Measurements from ENCODE around the gene LRMDA.

The LRMDA gene

DNA sequence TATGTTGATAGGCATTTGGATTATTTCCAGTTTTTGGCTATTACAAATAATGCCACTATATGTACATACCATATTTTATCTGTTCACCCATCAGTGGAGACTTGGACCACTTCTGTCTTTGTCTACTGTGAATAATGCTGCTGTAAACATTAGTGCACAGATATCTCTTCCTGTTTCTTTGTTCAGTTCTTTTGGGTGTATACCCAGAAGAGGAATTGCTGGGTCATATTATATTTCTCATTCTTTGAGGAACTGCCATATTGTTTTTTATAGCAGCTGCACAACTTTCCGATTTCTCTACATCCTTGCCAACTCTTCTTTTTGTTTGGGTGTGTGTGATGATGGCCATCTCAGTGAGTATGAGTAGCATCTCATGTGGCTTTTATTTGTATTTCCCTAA lies 218.0 kb downstream of the LRMDA start:
- no peak for DNase-seq

- no peak for DNase-seq
Measured at GRCh38 chr10:75650648-75651047, 219.2 kb downstream of the LRMDA start.

DNA sequence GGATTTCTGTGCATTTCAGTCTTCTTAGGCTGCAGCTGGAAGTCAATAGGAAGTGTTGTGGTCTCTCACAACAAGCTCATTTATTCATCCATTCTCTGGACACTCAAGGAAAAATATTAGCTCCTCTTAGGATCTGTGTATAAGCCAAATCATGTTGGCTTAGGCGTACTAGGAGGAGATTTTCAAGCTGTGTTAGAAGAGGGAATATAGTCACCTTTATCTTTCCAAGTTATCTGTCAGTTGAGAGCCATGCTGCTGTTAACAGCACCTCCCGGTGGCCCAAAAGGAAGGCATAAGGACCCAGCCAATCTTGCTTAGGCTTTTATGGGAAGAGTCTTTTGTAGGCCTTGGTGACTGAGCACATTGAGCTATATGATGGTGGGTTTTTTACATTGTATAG lies 220.0 kb downstream of the LRMDA start:
- no peak for DNase-seq

GRCh38 chr10:75652146-75652740 lies 220.8 kb downstream of the LRMDA start:
- DNase-seq: no peak

DNA sequence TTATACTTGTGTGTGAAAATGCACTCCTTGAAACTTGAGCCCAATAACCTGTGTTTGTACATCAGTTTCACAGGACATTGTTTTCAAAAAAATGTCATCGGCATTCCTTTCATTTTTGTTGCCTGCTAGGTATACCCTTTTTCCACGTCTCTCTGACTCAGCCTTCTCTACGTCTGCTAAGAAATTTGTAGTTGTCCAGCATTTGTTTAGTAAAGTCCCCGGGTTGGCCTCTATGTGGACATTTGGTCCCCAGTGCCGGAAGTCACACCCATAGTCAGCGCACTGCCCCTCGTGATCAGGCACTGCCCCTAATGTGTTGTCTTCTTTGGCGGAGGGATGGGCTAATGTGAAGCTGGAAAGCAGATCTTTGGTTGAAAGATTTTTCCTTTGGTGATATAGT lies 222.3 kb downstream of the LRMDA start:
- DNase-seq: no peak

DNA sequence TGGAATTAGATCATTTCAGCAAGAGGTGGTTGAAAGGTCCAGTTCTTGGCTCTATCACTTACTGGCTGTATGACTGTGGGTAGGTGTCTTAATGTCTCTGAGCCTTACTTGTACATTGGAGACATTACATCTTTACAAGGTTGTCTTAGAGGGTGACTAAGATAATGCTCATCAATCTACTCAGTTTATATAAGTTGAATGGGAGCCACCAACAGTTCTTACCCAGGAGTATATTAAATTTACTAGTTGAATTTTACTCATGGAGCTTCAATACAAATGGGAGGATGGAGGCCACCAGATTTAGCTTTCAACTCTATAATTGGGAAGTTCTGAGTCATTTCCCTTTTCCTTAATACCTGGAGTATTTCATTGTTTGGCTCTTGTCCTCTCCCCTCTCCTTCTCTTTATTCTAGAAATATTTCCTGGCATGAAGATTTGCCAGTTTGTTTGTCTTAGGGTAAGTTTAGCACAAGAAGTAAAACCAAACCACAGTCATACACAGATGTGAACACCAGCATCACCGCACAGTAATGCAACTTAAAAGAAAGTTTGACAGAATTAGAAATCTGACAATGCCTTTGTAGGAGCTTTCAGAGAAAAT lies 222.8 kb downstream of the LRMDA start:
- no peak for DNase-seq

- DNase-seq: no peak
Measured at GRCh38 chr10:75654772-75655171, 223.3 kb downstream of the LRMDA start.

DNA sequence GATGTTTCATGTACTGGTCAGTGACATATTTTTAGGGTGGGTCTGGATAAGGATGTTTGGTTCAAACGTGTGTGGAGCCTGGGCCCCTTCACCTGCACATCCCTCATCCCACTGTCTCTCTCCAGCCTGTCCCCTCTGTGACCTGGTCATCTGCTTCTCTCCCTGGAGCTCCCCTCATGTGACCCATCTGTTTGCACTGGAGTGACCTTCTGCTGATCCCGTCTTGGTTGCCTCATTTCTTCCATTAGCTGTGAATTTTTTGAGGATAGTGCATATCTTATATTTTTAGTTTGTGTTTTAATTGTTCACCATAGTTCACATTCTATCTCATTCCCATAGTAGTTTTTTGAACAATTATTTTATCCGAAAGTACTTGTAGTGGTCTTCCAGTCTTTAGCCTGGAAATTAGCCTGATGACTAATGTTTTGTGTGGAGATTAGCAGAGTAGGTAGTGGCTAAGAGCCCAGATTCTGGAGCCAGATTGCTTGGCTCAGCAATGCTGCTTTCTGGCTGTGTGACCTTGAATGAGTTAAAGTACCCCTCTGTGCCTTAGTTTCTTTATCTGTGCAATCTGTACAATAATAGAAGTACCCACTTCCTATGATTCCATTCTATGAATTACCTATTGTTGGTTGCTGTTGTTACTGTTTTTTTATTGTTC lies 224.5 kb downstream of the LRMDA start:
- no peak for DNase-seq

GRCh38 chr10:75657351-75657750 lies 225.9 kb downstream of the LRMDA start:
- DNase-seq: no peak

DNA sequence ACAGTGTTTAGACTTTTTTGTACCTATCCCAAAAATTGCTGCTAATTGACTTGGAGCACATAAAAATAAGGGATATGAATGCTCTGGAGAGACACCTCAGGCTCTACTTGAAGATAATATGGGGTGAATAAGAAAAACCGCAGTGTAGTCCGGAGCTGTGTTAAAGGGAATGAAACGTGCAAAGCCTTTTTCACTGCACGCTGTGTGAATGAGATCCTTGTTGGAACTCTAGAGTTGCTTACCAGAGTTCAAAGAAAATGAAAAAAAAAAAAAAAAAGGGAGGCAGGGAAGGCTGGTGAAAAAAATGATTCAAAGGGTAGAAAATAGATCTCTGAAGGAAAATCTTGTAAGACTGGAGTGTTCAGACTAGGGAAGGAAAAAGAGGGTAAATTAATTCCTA lies 226.6 kb downstream of the LRMDA start:
- no peak for DNase-seq

DNA sequence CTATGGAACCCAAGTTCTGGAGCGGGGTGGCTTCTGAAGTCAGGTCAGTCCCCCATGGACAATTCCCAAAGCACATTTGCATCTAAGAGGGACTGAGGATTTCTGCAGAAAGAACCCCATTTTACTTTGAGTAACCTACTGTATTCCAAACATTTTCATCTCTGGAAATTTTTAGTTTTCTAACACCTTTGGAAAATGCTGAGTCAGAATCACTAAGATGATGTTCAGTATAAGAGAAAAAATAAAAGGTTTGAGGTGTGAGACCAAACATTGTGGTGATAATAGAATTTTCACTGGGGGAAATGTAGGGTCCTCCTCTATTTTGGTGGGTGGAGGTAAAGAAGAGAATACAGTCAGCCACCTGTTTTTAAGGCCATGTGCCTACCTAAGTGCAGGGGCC lies 227.1 kb downstream of the LRMDA start:
- no peak for DNase-seq

- no peak for DNase-seq
Measured at GRCh38 chr10:75658915-75659314, 227.5 kb downstream of the LRMDA start.

- no peak for DNase-seq
Measured at GRCh38 chr10:75660823-75661222, 229.4 kb downstream of the LRMDA start.

DNA sequence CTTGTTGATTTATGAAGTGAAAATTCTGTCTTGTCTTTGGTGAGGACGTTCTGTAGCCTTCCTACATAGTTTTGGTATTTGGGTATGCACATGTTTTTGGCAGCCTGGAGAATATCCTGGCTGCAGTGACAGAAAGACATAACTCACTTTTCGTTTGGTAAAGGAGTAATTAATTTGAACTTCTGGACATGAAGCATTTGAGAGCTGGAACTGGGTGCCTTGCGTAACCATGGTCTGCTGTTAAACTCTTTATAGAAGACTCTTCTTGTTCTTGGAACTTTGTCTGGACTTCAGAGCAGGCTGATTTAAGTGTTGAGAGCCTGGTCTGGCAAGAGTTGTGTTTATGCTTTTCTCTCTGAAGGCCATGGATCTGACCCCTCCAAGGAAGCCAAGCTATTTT lies 231.3 kb downstream of the LRMDA start:
- no peak for DNase-seq

DNA sequence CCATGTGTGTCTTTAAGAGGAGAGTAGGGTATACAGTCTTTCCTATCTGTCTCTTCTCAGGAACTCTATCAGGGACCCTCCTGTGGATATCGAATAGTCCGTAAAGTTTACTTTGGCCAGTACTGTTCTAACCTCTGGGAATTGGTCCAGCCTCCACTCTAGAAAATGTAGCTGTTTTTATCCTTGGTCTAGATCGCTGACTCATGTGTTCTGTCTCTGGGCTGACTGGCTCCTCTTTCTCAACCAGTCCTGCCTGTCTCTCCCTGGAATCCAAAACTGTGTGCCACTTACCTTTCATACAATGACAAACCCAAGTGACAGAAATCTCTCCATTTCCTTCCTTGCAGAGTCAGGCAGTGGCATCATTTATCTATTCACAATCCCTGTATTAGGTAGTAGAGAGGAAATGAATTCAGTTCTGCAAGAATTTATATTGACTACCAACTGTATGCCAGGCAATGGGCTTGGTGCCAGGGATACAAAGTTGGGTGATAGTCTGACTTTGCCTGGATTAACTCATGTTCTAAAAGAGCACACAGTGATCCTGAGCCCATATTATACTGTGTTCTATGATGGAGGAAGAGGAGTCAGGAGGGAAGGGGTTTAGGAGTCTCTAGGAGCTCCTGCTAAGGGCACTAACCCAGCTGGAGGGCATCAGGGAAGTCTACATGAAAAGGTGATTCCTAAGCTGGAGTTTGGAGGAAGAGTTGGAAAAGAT lies 232.7 kb downstream of the LRMDA start:
- DNase-seq: no peak

- no peak for DNase-seq
Measured at GRCh38 chr10:75664968-75665367, 233.5 kb downstream of the LRMDA start.

DNA sequence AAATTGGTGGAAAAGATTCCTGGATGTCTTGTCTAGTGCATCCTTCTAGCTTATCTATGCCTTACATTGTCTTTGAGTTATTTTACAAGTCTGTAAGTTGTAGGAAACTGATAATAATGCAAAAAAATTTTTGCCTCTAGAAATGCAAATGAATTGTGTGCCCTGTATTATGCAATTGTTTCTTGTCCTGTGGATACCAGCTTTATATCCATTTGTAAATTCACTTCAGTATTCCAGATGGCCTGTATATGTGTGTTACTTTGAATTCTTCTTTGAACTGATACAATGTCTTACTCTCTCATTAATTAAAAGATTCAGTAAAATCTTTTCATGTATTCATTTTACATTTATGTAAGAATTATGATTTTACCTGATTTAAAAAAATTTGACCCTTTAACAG lies 234.3 kb downstream of the LRMDA start:
- no peak for DNase-seq

- no peak for DNase-seq
Measured at GRCh38 chr10:75672111-75672671, 240.8 kb downstream of the LRMDA start.

DNA sequence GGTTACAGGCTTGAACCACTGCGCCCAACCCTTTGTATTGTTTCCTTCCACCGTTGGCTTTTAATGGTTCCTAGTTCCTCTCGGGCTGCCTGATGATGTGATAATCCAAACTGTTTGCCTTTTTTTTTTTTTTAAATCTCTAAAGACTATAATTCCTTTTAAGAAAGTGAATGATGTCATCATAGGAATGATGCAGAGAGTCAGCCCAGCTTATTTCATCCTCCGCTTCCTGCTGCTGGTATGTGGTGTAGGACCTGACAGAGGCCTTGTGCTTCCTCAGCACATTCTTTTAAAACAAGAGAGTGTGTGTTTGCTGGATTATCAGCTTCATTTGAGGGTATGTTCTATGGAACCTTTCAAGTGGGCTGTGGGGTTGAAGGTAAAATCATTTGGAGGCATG lies 241.4 kb downstream of the LRMDA start:
- DNase-seq: no peak

DNA sequence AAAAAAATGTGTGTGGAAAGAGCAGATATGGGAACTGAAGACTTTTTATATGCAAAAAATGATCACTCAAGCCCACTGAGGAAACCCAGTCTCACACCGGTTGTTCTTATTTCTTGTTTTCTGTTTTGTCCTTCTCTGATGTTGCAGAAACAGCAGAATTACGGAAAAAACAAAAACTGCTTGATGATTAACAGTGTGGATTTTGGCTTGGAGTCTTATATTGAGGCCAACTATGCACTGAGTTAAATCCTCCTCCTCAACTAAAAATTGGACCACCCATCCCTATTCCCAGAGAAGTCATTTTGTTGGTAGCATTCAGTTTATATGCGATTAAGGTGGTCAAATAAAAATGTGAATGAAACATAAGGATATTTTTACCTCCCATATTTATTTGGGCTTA lies 246.1 kb downstream of the LRMDA start:
- DNase-seq: no peak

- DNase-seq: no peak
Measured at GRCh38 chr10:75678527-75678926, 247.1 kb downstream of the LRMDA start.

- no peak for DNase-seq
Measured at GRCh38 chr10:75679536-75679935, 248.1 kb downstream of the LRMDA start.

- no peak for DNase-seq
Measured at GRCh38 chr10:75681334-75681733, 249.9 kb downstream of the LRMDA start.

All from activated naive CD4-positive, alpha-beta T cell (primary cell).